NOMO-1 treated with DMSO at 0.1 percent for 48 hours (cell line): Measurements from ENCODE around the gene RSPO4.
"Not testable (repeated sequence)": the region's sequence is repeated elsewhere in the genome, so short reads cannot be mapped to it uniquely, and the experiment has no call there.

Experiments
- DNase-seq: peaks from one replicate; lab custom pipeline; 2025; ENCODE audit not compliant: unreplicated experiment; lab: John Stamatoyannopoulos, UW

Gene RSPO4

GRCh38 chr20:1001911-1002681, at the start of gene RSPO4:
Gene RSPO4 (minus strand): TSS chr20:1002311. CDS start chr20:1002164, 147 bp downstream.
- no peak for DNase-seq

- DNase-seq = no peak
These were observed 48.3 kb upstream of the RSPO4 start for GRCh38 chr20:1050440-1050839.

- DNase-seq = no peak
These were observed 43.8 kb upstream of the RSPO4 start for GRCh38 chr20:1045860-1046418.

- no peak for DNase-seq
These were observed 39.8 kb upstream of the RSPO4 start for GRCh38 chr20:1041845-1042390.

- no peak for DNase-seq
These were observed 36.1 kb upstream of the RSPO4 start for GRCh38 chr20:1038205-1038604.

- no peak for DNase-seq
These were observed 34.9 kb upstream of the RSPO4 start for GRCh38 chr20:1037039-1037438.

- DNase-seq = no peak
These were observed 33.4 kb upstream of the RSPO4 start for GRCh38 chr20:1035466-1035865.

- no peak for DNase-seq
These were observed 32.3 kb upstream of the RSPO4 start for GRCh38 chr20:1034415-1034789.

- peak; percentile 90 for DNase-seq
These were observed 31.8 kb upstream of the RSPO4 start for GRCh38 chr20:1033751-1034414.

GRCh38 chr20:1029980-1030379, 27.9 kb upstream of the RSPO4 start:
- no peak for DNase-seq

- not testable (repeated sequence) for DNase-seq
These were observed 24.1 kb upstream of the RSPO4 start for GRCh38 chr20:1026214-1026613.

GRCh38 chr20:1022871-1023270, 20.8 kb upstream of the RSPO4 start:
- no peak for DNase-seq

GRCh38 chr20:1020614-1021013, 18.5 kb upstream of the RSPO4 start:
- no peak for DNase-seq

GRCh38 chr20:1019344-1019743, 17.2 kb upstream of the RSPO4 start:
- no peak for DNase-seq

GRCh38 chr20:1017677-1018076, 15.6 kb upstream of the RSPO4 start:
- no peak for DNase-seq

GRCh38 chr20:1015181-1015580, 13.1 kb upstream of the RSPO4 start:
- no peak for DNase-seq

GRCh38 chr20:1014471-1014870, 12.4 kb upstream of the RSPO4 start:
- DNase-seq = no peak

- DNase-seq = no peak
These were observed 11.6 kb upstream of the RSPO4 start for GRCh38 chr20:1013566-1014340.

- DNase-seq = no peak
These were observed 10.5 kb upstream of the RSPO4 start for GRCh38 chr20:1012359-1013168.

GRCh38 chr20:1010659-1011058, 8.5 kb upstream of the RSPO4 start:
- no peak for DNase-seq
